Measurements from ENCODE around the gene TARDBP.

TARDBP gene

GRCh38 chr1:11058026-11058425 is 45.6 kb downstream of the TARDBP start:
- no peak for TF ChIP-seq CTCF (IDR thresholded peaks at IDR 0.05)
- no peak for TF ChIP-seq ZFX (IDR thresholded peaks at IDR 0.05; ENCODE audit: borderline replicate concordance)
- peak overlapping the region; percentile 78 for H3K27ac ChIP-seq

GRCh38 chr1:11058595-11059154 is 46.2 kb downstream of the TARDBP start:
- TF ChIP-seq ZFX (IDR thresholded peaks at IDR 0.05; ENCODE audit: borderline replicate concordance) = no peak
- no peak for TF ChIP-seq CTCF (IDR thresholded peaks at IDR 0.05)
- H3K27ac ChIP-seq = peak overlapping the region; percentile 78

GRCh38 chr1:11059155-11059967 is 46.9 kb downstream of the TARDBP start:
- no peak for TF ChIP-seq ZFX (IDR thresholded peaks at IDR 0.05; ENCODE audit: borderline replicate concordance)
- peak overlapping the region; percentile 78 for H3K27ac ChIP-seq

GRCh38 chr1:11059968-11060830 is 47.7 kb downstream of the TARDBP start, which contains the start of gene SRM:
Gene SRM (minus strand): TSS chr1:11060018. CDS start chr1:11059943, 75 bp downstream.
- peak within 1 kb of the TSS; percentile 78 for H3K27ac ChIP-seq
- TF ChIP-seq ZFX (IDR thresholded peaks at IDR 0.05; ENCODE audit: borderline replicate concordance) (no peak), CTCF (IDR thresholded peaks at IDR 0.05) (peak; percentile 29; the same call in 1 of the 2 replicates)

- H3K27ac ChIP-seq = peak overlapping the region; percentile 78
- TF ChIP-seq CTCF (IDR thresholded peaks at IDR 0.05) (no peak), ZFX (IDR thresholded peaks at IDR 0.05; ENCODE audit: borderline replicate concordance) (no peak)
Observed at GRCh38 chr1:11061652-11062365, 49.4 kb downstream of the TARDBP start.

GRCh38 chr1:11062965-11063401 is 50.5 kb downstream of the TARDBP start:
- peak overlapping the region; percentile 37; the same call in 1 of the 2 replicates for H3K27ac ChIP-seq
- TF ChIP-seq ZFX (IDR thresholded peaks at IDR 0.05; ENCODE audit: borderline replicate concordance) = no peak
- no peak for TF ChIP-seq CTCF (IDR thresholded peaks at IDR 0.05)

Measured in 22Rv1 (cell line).